ENCODE results near the gene UBR2. TPM values are rescaled to one million over a fixed set of nuclear protein-coding genes. Genes with fewer than 3 reads are reported as not detected.

Gene UBR2
- total RNA-seq, 1 donor from 2014 or later = 32.0 TPM

GRCh38 chr6:42742116-42742894, 178.5 kb downstream of the UBR2 start:
- intact Hi-C loops (cut with DNase I) = no loop called here
- ATAC-seq (ENCODE audit: poor library complexity) (no peak), DNase-seq (no peak)

Other genes starting within 250 kb of the UBR2 start
- 1.5 TPM for gene TRERF1, start 112.1 kb upstream of the UBR2 start, total RNA-seq
- gene PRPH2, start 158.6 kb downstream of the UBR2 start, total RNA-seq = 0.30 TPM
- gene TBCC, start 182.1 kb downstream of the UBR2 start, total RNA-seq = 10.2 TPM
- gene BICRAL, start 218.0 kb downstream of the UBR2 start, total RNA-seq = 10.8 TPM

Data from Right ventricle myocardium superior (tissue), 1 donor.